Breast epithelium (tissue), 4 donors: Measurements from ENCODE around the gene TP63. TPM values are rescaled to one million over a fixed set of nuclear protein-coding genes. Genes with fewer than 3 reads are reported as not detected.

Experiments used
- DNase-seq, 2 donors: peaks; one replicate each; pipeline ENCODE4 v3.0.0-alpha.2; 2019; ENCODE audit warnings: low spot score in 2 of 2
- H3K27ac ChIP-seq, 2 donors: fragments of 200-600 bp; sonication (generic) in 1 of 2; one replicate each; pipeline ENCODE4 v1.5.1; 2016 to 2019; ENCODE audit warnings: mild to moderate bottlenecking in 1 of 2
- H3K27me3 ChIP-seq, 2 donors: fragments of 200-600 bp; sonication (generic) in 1 of 2; one replicate each; pipeline versions ENCODE4 v1.5.1 to v1.6.0; 2017 to 2019; ENCODE audit warnings: control low read depth in 1 of 2, mild to moderate bottlenecking in 1 of 2
- H3K36me3 ChIP-seq: fragments of 200-600 bp; one replicate; pipeline ENCODE4 v1.5.1; 2019
- H3K4me1 ChIP-seq, 2 donors: fragments of 200-600 bp; sonication (generic); one replicate each; pipeline ENCODE4 v1.5.1; 2016 to 2019; ENCODE audit warnings: control low read depth in 1 of 2
- H3K4me3 ChIP-seq, 3 donors: fragments of 200-600 bp; sonication (generic); 1 replicate in 2 of 3; 2 replicates in 1 of 3; pipeline ENCODE4 v1.5.1; 2016 to 2019; ENCODE audit warnings: mild to moderate bottlenecking in 3 of 3, moderate library complexity in 2 of 3
- H3K9me3 ChIP-seq, 2 donors: fragments of 200-600 bp; sonication (generic) in 1 of 2; one replicate each; pipeline ENCODE4 v1.5.1; 2016 to 2019; ENCODE audit warnings: control low read depth in 1 of 2
- CTCF ChIP-seq, 3 donors: fragments of 450-650 bp; IDR thresholded peaks; one replicate each; pipeline ENCODE4 v1.5.1; 2016 to 2017; ENCODE audit warnings: antibody characterized with exemption in 3 of 3, mild to moderate bottlenecking in 3 of 3, moderate library complexity in 3 of 3
- POLR2A ChIP-seq: fragments of 450-650 bp; IDR thresholded peaks from one replicate; pipeline ENCODE4 v1.6.1; 2016; ENCODE audit warnings: antibody characterized with exemption, mild to moderate bottlenecking, moderate library complexity
- POLR2AphosphoS5 ChIP-seq, 3 donors: sonication (generic); formaldehyde crosslinking; IDR thresholded peaks; one replicate each; pipeline ENCODE4 v1.6.1; 2017; ENCODE audit warnings: antibody characterized with exemption in 3 of 3
- intact Hi-C: fragments of 100-400 bp; cut with DNase I; formaldehyde crosslinking; loops from one replicate; pipeline ENCODE4 v1.15.1; 2023; ENCODE audit warnings: low total_unique reads
- total RNA-seq, 3 donors: library from RNA; depleted of rRNA; stranded (reverse); fragments of >200 nt; gene quantifications; one replicate each; pipeline ENCODE4 v1.1.0, GENCODE V29; 2016

Gene TP63
- total RNA-seq, 3 donors from 2014 or later = 0.96 to 47.7 (median 20.0) TPM

GRCh38 chr3:189937302-189938127, 306.3 kb downstream of the TP63 start:
- TF ChIP-seq CTCF (IDR thresholded peaks at IDR 0.05) (no peak), POLR2A (no peak), POLR2AphosphoS5 (IDR thresholded peaks at IDR 0.05) (peak in 1 of 3 donors; percentile 43)
- intact Hi-C loops = no loop called here
- Histone ChIP-seq H3K27ac (peak overlapping the region; percentile 64 to 66), H3K4me3 (no peak overlapping the region), H3K4me1 (peaks cover 0 to 4% of the 10 kb centered on the region in 2 donors), H3K9me3 (no peaks in the 10 kb centered on the region), H3K36me3 (no peaks in the 10 kb centered on the region), H3K27me3 (no peaks in the 10 kb centered on the region)
- DNase-seq = peak in 1 of 2 donors; percentile 76

GRCh38 chr3:189941125-189941524, 309.9 kb downstream of the TP63 start:
- intact Hi-C loops = no loop called here
- no peak overlapping the region for H3K4me3 ChIP-seq
- TF ChIP-seq CTCF (IDR thresholded peaks at IDR 0.05) = no peak
- no peak for TF ChIP-seq POLR2AphosphoS5 (IDR thresholded peaks at IDR 0.05)
- H3K27ac ChIP-seq = peak overlapping the region; percentile 62 to 86
- H3K36me3 ChIP-seq = no peaks in the 10 kb centered on the region
- DNase-seq = no peak
- no peaks in the 10 kb centered on the region for H3K27me3 ChIP-seq
- peaks cover 0 to 4% of the 10 kb centered on the region in 2 donors for H3K4me1 ChIP-seq
- no peaks in the 10 kb centered on the region for H3K9me3 ChIP-seq

- no peaks in the 10 kb centered on the region for H3K36me3 ChIP-seq
- no peaks in the 10 kb centered on the region for H3K9me3 ChIP-seq
- DNase-seq = no peak
- intact Hi-C loops = no loop called here
- no peak overlapping the region for H3K4me3 ChIP-seq
- TF ChIP-seq CTCF (IDR thresholded peaks at IDR 0.05) = no peak
- no peak for TF ChIP-seq POLR2A
- no peak for TF ChIP-seq POLR2AphosphoS5 (IDR thresholded peaks at IDR 0.05)
- H3K27me3 ChIP-seq = no peaks in the 10 kb centered on the region
- peak overlapping the region; percentile 62 to 86 for H3K27ac ChIP-seq
- peaks cover 0 to 4% of the 10 kb centered on the region in 2 donors for H3K4me1 ChIP-seq
Observed at GRCh38 chr3:189941679-189942078, 310.5 kb downstream of the TP63 start.

GRCh38 chr3:189942948-189943347, 311.8 kb downstream of the TP63 start:
- Histone ChIP-seq H3K4me1 (peaks cover 0 to 4% of the 10 kb centered on the region in 2 donors), H3K9me3 (no peaks in the 10 kb centered on the region), H3K36me3 (no peaks in the 10 kb centered on the region), H3K27me3 (no peaks in the 10 kb centered on the region), H3K27ac (no peak overlapping the region), H3K4me3 (no peak overlapping the region)
- DNase-seq = no peak
- intact Hi-C loops = no loop called here
- TF ChIP-seq POLR2AphosphoS5 (IDR thresholded peaks at IDR 0.05) (no peak), CTCF (IDR thresholded peaks at IDR 0.05) (no peak), POLR2A (no peak)
